A549 (cell line): ENCODE measurements around the gene GRID2. TPM values are rescaled to one million over a fixed set of nuclear protein-coding genes. Genes with fewer than 3 reads are reported as not detected.

Experiments used
- ATAC-seq, 2 experiments: fragments of 200-7000 bp in 1 of 2; fragments of >200 bp in 1 of 2; cut with Nextera tagmentation in 1 of 2; cut with Tn5 transposase in 1 of 2; 3 replicates each; pipeline versions ENCODE4 v1.8.0 to v1.9.1; 2018 to 2020; ENCODE audit warnings: mild to moderate bottlenecking in 1 of 2, moderate library complexity in 1 of 2
- CTCF ChIA-PET: fragments of 300-600 bp; sonication (Branson Sonifier 250); formaldehyde crosslinking; extraction: SDS; loops from one replicate; lab custom pipeline; 2021; ENCODE audit warnings: antibody characterized with exemption, inconsistent platforms; lab: Yijun Ruan, JAX
- POLR2A ChIA-PET: fragments of 350-600 bp; formaldehyde crosslinking; extraction: SDS; loops from one replicate; lab custom pipeline; 2021; ENCODE audit warnings: antibody characterized with exemption, inconsistent platforms; lab: Yijun Ruan, JAX
- DNase-seq, 2 experiments: peaks; one replicate each; pipeline versions ENCODE4 v3.0.0 to v3.0.0-alpha.2; 2011 to 2016; ENCODE audit warnings: low read depth in 1 of 2, low spot score in 1 of 2
- FAIRE-seq: peaks from 2 replicates; lab custom pipeline; 2011; peaks lifted over from hg19 to GRCh38; lab: Jason Lieb, UNC
- H3K27ac ChIP-seq, 2 experiments: fragments of >200 bp; sonication (Bioruptor Twin); formaldehyde crosslinking; 3 replicates each; pipeline ENCODE4 v1.5.1; 2016 to 2017
- H3K4me1 ChIP-seq: fragments of >200 bp; sonication (Bioruptor Twin); formaldehyde crosslinking; 3 replicates; pipeline ENCODE4 v1.6.1; 2016
- H3K4me2 ChIP-seq: fragments of >200 bp; sonication (Bioruptor Twin); formaldehyde crosslinking; 3 replicates; pipeline ENCODE4 v1.6.1; 2016
- H3K4me3 ChIP-seq: fragments of >200 bp; sonication (Bioruptor Twin); formaldehyde crosslinking; 3 replicates; pipeline ENCODE4 v1.5.1; 2016
- H3K9me3 ChIP-seq: fragments of >200 bp; sonication (Bioruptor Twin); formaldehyde crosslinking; 3 replicates; pipeline ENCODE4 v1.6.1; 2016
- BHLHE40 ChIP-seq: IDR thresholded peaks from 2 replicates; pipeline ENCODE4 v1.6.1; 2012; ENCODE audit warnings: low read depth, low read length, inconsistent platforms
- CEBPB ChIP-seq, 2 experiments: fragments of >200 bp in 1 of 2; sonication (Bioruptor Twin) in 1 of 2; formaldehyde crosslinking in 1 of 2; IDR thresholded peaks; 2 replicates each; pipeline ENCODE4 v1.6.1; 2012 to 2016
- HOXB13 ChIP-seq: fragments of 250-450 bp; sonication (Bioruptor Pico); IDR thresholded peaks from 2 replicates; pipeline ENCODE4 v1.5.0; 2020; ENCODE audit warnings: low read depth, mild to moderate bottlenecking, moderate library complexity
- HOXB5 ChIP-seq: fragments of 250-450 bp; sonication (Bioruptor Pico); IDR thresholded peaks from 2 replicates; pipeline ENCODE4 v1.5.0; 2020; ENCODE audit warnings: mild to moderate bottlenecking, moderate library complexity
- KDM1A ChIP-seq: fragments of 200-600 bp; sonication (generic); IDR thresholded peaks from 2 replicates; pipeline ENCODE4 v1.6.1; 2016; ENCODE audit warnings: low read depth, mild to moderate bottlenecking
- KDM5A ChIP-seq: fragments of 200-600 bp; sonication (generic); IDR thresholded peaks from 2 replicates; pipeline ENCODE4 v1.6.1; 2016; ENCODE audit warnings: antibody characterized with exemption, mild to moderate bottlenecking
- MAFK ChIP-seq: fragments of 450-650 bp; IDR thresholded peaks from 2 replicates; pipeline ENCODE4 v1.6.1; 2014; ENCODE audit not compliant: partially characterized antibody
- MAZ ChIP-seq: fragments of 150-350 bp; IDR thresholded peaks from 2 replicates; pipeline ENCODE4 v1.6.1; 2014; ENCODE audit warnings: antibody characterized with exemption, low read depth, low read length, borderline replicate concordance
- MYC ChIP-seq: IDR thresholded peaks from 2 replicates; pipeline ENCODE4 v1.6.1; 2012; ENCODE audit warnings: mild to moderate bottlenecking, inconsistent platforms, low read length, improper control_type of control experiment, borderline replicate concordance
- NR3C1 ChIP-seq: fragments of >200 bp; sonication (Bioruptor Twin); formaldehyde crosslinking; IDR thresholded peaks from 3 replicates; pipeline ENCODE4 v1.6.1; 2017
- RCOR1 ChIP-seq: fragments of 150-350 bp; IDR thresholded peaks from 2 replicates; pipeline ENCODE4 v1.6.1; 2014; ENCODE audit warnings: antibody characterized with exemption, low read length, low read depth
- RFX5 ChIP-seq: fragments of 450-650 bp; IDR thresholded peaks from 2 replicates; pipeline ENCODE4 v1.7.1; 2014; ENCODE audit warnings: antibody characterized with exemption, mild to moderate bottlenecking, moderate library complexity
- RNF2 ChIP-seq: fragments of 200-600 bp; sonication (generic); IDR thresholded peaks from 2 replicates; pipeline ENCODE4 v1.6.1; 2016; ENCODE audit warnings: low read depth, mild to moderate bottlenecking, antibody characterized with exemption, moderate library complexity, borderline replicate concordance
- TFCP2L1 ChIP-seq: fragments of 250-450 bp; sonication (Bioruptor Pico); IDR thresholded peaks from 2 replicates; pipeline ENCODE4 v1.5.0; 2021; ENCODE audit warnings: mild to moderate bottlenecking
- ZFP36 ChIP-seq: fragments of 450-650 bp; IDR thresholded peaks from 2 replicates; pipeline ENCODE4 v1.6.1; 2014; ENCODE audit warnings: borderline replicate concordance; ENCODE audit not compliant: partially characterized antibody
- ZNF302 ChIP-seq: fragments of 250-450 bp; sonication (Bioruptor Pico); IDR thresholded peaks from 2 replicates; pipeline ENCODE4 v1.9.0; 2021; ENCODE audit warnings: inconsistent platforms, mild to moderate bottlenecking, moderate library complexity
- WGBS: methylation state at CpG from one replicate; pipeline ENCODE4 v1.1.6; 2017; ENCODE audit errors: missing lambda C conversion rate; 5-methylcytosine and 5-hydroxymethylcytosine counted together
- polyA plus RNA-seq, 4 experiments: library from polyadenylated mRNA; depleted of rRNA in 3 of 4; stranded (reverse); fragments of >200 nt; fragmentation: RNase III in 1 of 4; extraction: RNeasy Plus Mini Kit Qiagen cat#74134 plus additional on column Dnase treatment in 1 of 4; gene quantifications; 2 replicates in 3 of 4; 3 replicates in 1 of 4; pipeline ENCODE4 v1.2.3, GENCODE V29; 2011 to 2017
- TF ChIP-seq, protein P1 (sequence below): IDR thresholded peaks from 2 replicates; pipeline ENCODE4 v1.6.1; 2012
- TF ChIP-seq, protein P2 (sequence below): IDR thresholded peaks from 2 replicates; pipeline ENCODE4 v1.6.1; 2012; ENCODE audit warnings: low read depth, borderline replicate concordance
- TF ChIP-seq, protein P3 (sequence below): fragments of 250-450 bp; sonication (Bioruptor Pico); IDR thresholded peaks from 2 replicates; pipeline ENCODE4 v1.5.0; 2020; ENCODE audit warnings: low read depth, mild to moderate bottlenecking, moderate library complexity

The GRID2 gene
- polyA plus RNA-seq, 2 of the 4 experiments (the other 2 are of a cell fraction): not detected

DNA sequence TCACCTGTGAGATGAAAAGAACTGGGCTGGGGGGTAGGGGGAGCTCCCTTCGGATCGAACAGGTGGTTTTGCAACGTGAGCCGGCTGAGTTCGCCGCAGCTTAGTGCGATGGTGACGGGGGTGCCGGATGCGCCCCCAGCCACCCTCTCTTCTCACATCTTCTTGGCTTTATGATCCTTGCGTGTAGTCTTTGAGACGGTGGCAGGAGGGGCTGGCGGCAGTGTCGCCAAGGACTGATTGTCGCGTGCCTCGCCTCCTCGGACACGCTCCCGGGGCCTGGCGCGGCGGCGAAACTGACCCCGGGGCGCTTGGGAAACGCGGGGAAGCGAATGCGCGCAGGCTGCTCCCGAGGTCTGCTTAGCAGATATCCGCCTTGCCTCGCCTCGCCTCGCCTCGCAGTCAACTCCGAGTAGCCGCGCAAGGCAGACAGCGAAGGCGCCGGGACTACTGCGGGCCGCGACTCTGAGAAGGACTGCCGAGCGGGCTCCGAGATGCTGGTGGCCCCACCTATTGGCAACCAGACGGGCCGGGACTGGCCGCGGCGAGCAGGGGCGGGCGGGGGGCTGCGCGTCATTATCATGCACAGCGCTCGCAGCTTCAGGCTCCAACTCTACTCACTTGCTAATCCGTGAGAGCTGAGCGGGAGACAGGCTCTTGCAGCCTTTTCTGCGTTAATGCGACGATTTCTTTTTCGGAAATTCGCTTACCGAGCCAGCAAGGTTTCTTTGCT, 1.5 kb downstream of the GRID2 start:
- Histone ChIP-seq H3K9me3 (no peaks in the 10 kb centered on the region), H3K4me2 (peak overlapping the region; percentile 84), H3K4me1 (0 out of 3 replicates have a peak, but pooled peaks cover 4% of the 10 kb centered on the region), H3K4me3 (peak overlapping the region; percentile 39), H3K27ac (no peak overlapping the region)
- TF ChIP-seq RFX5 (no peak), RCOR1 (no peak)
- TF ChIP-seq, protein P1, sequence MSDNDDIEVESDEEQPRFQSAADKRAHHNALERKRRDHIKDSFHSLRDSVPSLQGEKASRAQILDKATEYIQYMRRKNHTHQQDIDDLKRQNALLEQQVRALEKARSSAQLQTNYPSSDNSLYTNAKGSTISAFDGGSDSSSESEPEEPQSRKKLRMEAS: peak; percentile 27; the same call in 1 of the 2 replicates
- TF ChIP-seq, protein P2, sequence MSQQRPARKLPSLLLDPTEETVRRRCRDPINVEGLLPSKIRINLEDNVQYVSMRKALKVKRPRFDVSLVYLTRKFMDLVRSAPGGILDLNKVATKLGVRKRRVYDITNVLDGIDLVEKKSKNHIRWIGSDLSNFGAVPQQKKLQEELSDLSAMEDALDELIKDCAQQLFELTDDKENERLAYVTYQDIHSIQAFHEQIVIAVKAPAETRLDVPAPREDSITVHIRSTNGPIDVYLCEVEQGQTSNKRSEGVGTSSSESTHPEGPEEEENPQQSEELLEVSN: peak; percentile 49; the same call in 1 of the 2 replicates
- CTCF ChIA-PET: no interaction called here
- DNase-seq (peak; percentile 10 to 27), ATAC-seq (peak; percentile 79 to 89), FAIRE-seq (no peak)
- POLR2A ChIA-PET: no interaction called here
- 12% methylated on average over 21 of the region's 68 CpGs for WGBS

DNA sequence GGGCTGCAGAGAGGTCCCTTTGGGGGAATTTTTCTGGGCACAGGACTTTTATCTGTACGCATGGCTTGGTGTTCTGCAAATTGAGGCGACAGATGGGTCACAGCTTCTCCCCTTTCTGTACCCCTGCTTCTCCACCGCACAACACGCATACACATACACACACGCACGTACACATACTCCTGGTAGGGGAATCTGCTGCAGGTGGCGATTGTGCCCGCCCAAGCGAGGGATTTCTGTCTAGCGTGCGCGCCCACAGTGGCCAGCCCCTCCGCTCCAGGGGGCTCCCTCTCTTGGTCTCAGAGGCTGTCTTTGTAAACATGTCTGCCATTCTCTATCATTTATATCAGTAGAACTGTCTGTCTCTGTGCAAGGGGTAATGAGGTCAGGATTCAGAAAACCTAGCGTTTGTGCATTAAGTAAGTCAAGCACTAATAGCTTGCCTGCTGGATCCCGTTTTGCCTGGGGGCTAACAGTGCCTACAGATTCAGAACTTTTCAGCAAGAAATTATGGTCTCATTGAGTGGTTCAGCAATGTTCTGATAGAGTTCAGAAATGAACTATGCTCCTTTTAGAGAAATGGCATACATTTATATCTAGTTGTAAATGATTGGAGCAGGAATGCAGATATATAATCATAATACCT, 2.2 kb downstream of the GRID2 start:
- Histone ChIP-seq H3K4me2 (peak overlapping the region; percentile 84), H3K4me3 (peak overlapping the region; percentile 39), H3K9me3 (no peaks in the 10 kb centered on the region), H3K4me1 (0 out of 3 replicates have a peak, but pooled peaks cover 4% of the 10 kb centered on the region), H3K27ac (no peak overlapping the region)
- ChIA-PET CTCF (no interaction called here), POLR2A (no interaction called here)
- peak; percentile 37 to 60; a peak in 3 of 6 replicates for ATAC-seq
- no peak for DNase-seq
- no peak for FAIRE-seq
- TF ChIP-seq BHLHE40 (no peak), HOXB13 (CRISPR knock-in tag) (no peak), ZNF302 (CRISPR knock-in tag) (no peak), ZFP36 (no peak), MAZ (no peak), CEBPB (IDR thresholded peaks at IDR 0.05) (no peak), RNF2 (no peak)
- TF ChIP-seq, protein P3, sequence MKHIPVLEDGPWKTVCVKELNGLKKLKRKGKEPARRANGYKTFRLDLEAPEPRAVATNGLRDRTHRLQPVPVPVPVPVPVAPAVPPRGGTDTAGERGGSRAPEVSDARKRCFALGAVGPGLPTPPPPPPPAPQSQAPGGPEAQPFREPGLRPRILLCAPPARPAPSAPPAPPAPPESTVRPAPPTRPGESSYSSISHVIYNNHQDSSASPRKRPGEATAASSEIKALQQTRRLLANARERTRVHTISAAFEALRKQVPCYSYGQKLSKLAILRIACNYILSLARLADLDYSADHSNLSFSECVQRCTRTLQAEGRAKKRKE: no peak
- 1% methylated on average over 10 of the region's 15 CpGs for WGBS

DNA sequence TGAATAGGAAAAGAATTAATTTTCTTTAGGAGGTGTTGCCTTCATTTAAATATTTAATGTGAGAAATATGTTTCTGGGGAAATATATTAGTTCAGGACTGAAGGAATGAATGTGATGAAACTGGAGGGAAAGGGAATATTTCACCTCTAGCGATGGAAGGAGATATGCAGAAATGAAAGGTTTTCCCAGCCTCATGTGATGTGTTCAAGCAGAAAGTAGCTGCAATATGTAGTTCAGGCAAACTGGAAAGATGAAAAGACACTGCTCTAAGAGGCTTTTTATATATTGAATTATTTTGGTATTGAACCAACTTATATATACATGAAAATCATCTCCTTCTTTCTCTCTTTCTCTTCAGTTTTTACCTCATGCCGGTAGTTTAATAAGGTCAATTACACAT, 3.4 kb downstream of the GRID2 start:
- no peak for FAIRE-seq
- Histone ChIP-seq H3K4me1 (0 out of 3 replicates have a peak, but pooled peaks cover 4% of the 10 kb centered on the region), H3K9me3 (no peaks in the 10 kb centered on the region), H3K27ac (no peak overlapping the region), H3K4me3 (no peak overlapping the region), H3K4me2 (no peak overlapping the region)
- WGBS: 54% methylated on average over 2 of the region's 2 CpGs
- no peak for ATAC-seq
- no peak for TF ChIP-seq MAZ
- no peak for TF ChIP-seq KDM1A
- no peak for TF ChIP-seq KDM5A
- TF ChIP-seq ZNF302 (CRISPR knock-in tag): no peak
- TF ChIP-seq RCOR1: no peak
- no peak for TF ChIP-seq HOXB5 (CRISPR knock-in tag)
- no peak for TF ChIP-seq NR3C1
- TF ChIP-seq MAFK: no peak
- TF ChIP-seq RNF2: no peak
- no peak for TF ChIP-seq TFCP2L1 (CRISPR knock-in tag)
- TF ChIP-seq MYC: no peak
- CTCF ChIA-PET: no interaction called here
- DNase-seq: no peak
- POLR2A ChIA-PET: no interaction called here
